HUES48 (cell line): ENCODE data around the gene GRHPR.
A peak's percentile ranks its signal among the peaks of the same experiment; 100 is the strongest.

Experiments
- H3K27ac ChIP-seq: one replicate; pipeline ENCODE4 v1.7.0; 2013; ENCODE audit warnings: low read depth, low read length, inconsistent platforms
- H3K27me3 ChIP-seq: 2 replicates; pipeline ENCODE4 v1.6.1; 2013; ENCODE audit warnings: mild to moderate bottlenecking, low read length; ENCODE audit not compliant: control insufficient read depth, insufficient read depth
- H3K36me3 ChIP-seq: 2 replicates; pipeline ENCODE4 v1.6.1; 2013; ENCODE audit warnings: low read length; ENCODE audit not compliant: control insufficient read depth, insufficient read depth
- H3K4me1 ChIP-seq: 2 replicates; pipeline ENCODE4 v1.6.1; 2013; ENCODE audit warnings: mild to moderate bottlenecking, low read length; ENCODE audit not compliant: control insufficient read depth, insufficient read depth
- H3K4me3 ChIP-seq: 2 replicates; pipeline ENCODE4 v1.5.1; 2013; ENCODE audit warnings: mild to moderate bottlenecking, low read depth, low read length
- H3K9ac ChIP-seq: 2 replicates; pipeline ENCODE4 v1.6.1; 2013; ENCODE audit warnings: mild to moderate bottlenecking, low read depth, low read length, moderate library complexity
- H3K9me3 ChIP-seq: 2 replicates; pipeline ENCODE4 v1.6.1; 2013; ENCODE audit warnings: low read length; ENCODE audit not compliant: control insufficient read depth, insufficient read depth

Gene GRHPR

GRCh38 chr9:37413311-37413710, 9.2 kb upstream of the GRHPR start:
- no peak overlapping the region for H3K9ac ChIP-seq
- no peak overlapping the region for H3K27ac ChIP-seq
- no peaks in the 10 kb centered on the region for H3K36me3 ChIP-seq
- no peak overlapping the region for H3K4me3 ChIP-seq
- H3K27me3 ChIP-seq, result no peaks in the 10 kb centered on the region
- H3K4me1 ChIP-seq, result peaks cover 34% of the 10 kb centered on the region
- H3K9me3 ChIP-seq, result no peaks in the 10 kb centered on the region

- Histone ChIP-seq H3K27ac (peak overlapping the region; percentile 24), H3K9me3 (no peaks in the 10 kb centered on the region), H3K4me1 (peaks cover 34% of the 10 kb centered on the region), H3K4me3 (no peak overlapping the region), H3K27me3 (no peaks in the 10 kb centered on the region), H3K9ac (no peak overlapping the region), H3K36me3 (no peaks in the 10 kb centered on the region)
Observed at GRCh38 chr9:37414503-37414943, 8.0 kb upstream of the GRHPR start.

- no peak overlapping the region; the same call in 1 of the 2 replicates for H3K4me3 ChIP-seq
- no peaks in the 10 kb centered on the region for H3K36me3 ChIP-seq
- peak overlapping the region; percentile 25 for H3K27ac ChIP-seq
- H3K4me1 ChIP-seq, result peaks cover 34% of the 10 kb centered on the region
- no peaks in the 10 kb centered on the region for H3K27me3 ChIP-seq
- H3K9ac ChIP-seq, result peak overlapping the region; percentile 1; the same call in 1 of the 2 replicates
- H3K9me3 ChIP-seq, result no peaks in the 10 kb centered on the region
Observed at GRCh38 chr9:37415011-37415719, 7.3 kb upstream of the GRHPR start.

DNA sequence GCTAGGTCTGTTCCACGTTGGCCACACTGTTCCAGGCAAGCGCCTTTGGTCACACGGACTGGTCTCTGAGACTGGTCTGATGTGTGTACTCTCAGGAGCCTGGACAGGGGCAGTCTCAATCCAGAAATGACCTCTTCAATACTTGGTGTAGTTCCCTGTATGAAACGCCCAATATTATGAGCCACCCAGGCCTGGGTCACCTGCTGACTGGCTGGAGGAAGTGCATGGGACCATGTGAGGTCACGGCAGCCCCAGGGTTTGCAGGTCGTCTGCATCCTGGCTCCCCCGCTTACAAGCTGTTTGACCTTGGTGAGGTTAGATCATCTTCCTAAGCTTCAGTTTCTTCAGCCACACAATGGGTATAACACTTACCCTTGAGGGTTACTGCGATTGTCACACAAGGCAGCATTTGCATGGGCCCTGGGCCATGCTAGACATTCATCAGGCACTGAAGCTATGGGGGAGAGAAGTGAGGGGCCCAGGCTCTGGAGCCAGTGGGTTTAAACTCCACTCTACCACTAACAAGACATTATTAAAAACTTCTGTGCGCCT, 5.2 kb upstream of the GRHPR start:
- no peaks in the 10 kb centered on the region for H3K36me3 ChIP-seq
- H3K4me3 ChIP-seq, result no peak overlapping the region
- no peak overlapping the region for H3K27ac ChIP-seq
- H3K9me3 ChIP-seq, result no peaks in the 10 kb centered on the region
- peaks cover 31% of the 10 kb centered on the region for H3K4me1 ChIP-seq
- H3K9ac ChIP-seq, result no peak overlapping the region
- H3K27me3 ChIP-seq, result no peaks in the 10 kb centered on the region

DNA sequence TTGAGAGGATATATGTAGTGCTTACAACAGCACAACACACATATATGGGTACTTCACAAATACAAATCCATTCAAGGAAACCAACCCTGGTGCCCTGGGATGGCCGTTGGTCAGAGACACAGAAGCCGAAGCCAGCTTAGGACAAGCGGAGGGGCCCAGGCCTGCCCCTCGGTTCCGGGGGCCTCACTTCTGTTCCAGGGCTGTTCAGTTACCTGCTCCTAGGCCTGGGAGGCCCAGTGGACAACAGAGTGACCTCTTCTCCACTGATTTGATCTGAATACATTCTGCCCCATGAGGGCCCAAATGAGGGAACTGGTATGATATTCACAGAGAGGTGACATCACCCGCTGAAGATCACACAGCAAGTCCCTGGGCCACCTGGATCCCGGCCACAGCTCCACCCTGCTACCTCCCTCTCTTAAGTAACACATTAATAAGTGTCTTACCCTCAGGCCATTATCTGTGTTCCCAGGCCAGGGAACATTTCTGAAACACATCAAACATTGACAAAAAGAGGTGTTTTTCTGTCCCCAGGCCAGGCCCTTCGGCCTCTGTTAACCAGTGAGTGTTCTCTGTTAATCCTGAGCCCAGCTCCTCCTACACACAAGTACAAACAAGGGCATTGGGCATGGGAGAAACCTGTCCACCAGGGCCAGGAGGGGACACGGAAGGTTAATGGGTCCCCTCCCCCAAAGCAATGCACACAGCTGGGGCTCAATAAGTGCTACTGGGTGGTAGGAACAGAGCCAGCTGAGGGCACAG, 4.5 kb upstream of the GRHPR start:
- Histone ChIP-seq H3K9ac (no peak overlapping the region), H3K27me3 (no peaks in the 10 kb centered on the region), H3K9me3 (no peaks in the 10 kb centered on the region), H3K4me1 (peaks cover 25% of the 10 kb centered on the region), H3K4me3 (no peak overlapping the region), H3K36me3 (no peaks in the 10 kb centered on the region), H3K27ac (no peak overlapping the region)

- H3K9me3 ChIP-seq, result no peaks in the 10 kb centered on the region
- H3K4me3 ChIP-seq, result no peak overlapping the region
- H3K9ac ChIP-seq, result no peak overlapping the region
- H3K4me1 ChIP-seq, result peaks cover 34% of the 10 kb centered on the region
- no peaks in the 10 kb centered on the region for H3K27me3 ChIP-seq
- H3K27ac ChIP-seq, result no peak overlapping the region
- H3K36me3 ChIP-seq, result 0 out of 2 replicates have a peak, but pooled peaks cover 5% of the 10 kb centered on the region
Observed at GRCh38 chr9:37419204-37419603, 3.3 kb upstream of the GRHPR start.

- Histone ChIP-seq H3K9me3 (no peaks in the 10 kb centered on the region), H3K27ac (no peak overlapping the region), H3K4me1 (peaks cover 33% of the 10 kb centered on the region), H3K27me3 (no peaks in the 10 kb centered on the region), H3K9ac (no peak overlapping the region), H3K36me3 (0 out of 2 replicates have a peak, but pooled peaks cover 12% of the 10 kb centered on the region), H3K4me3 (no peak overlapping the region)
Observed at GRCh38 chr9:37420271-37421215, 2.0 kb upstream of the GRHPR start.

- Histone ChIP-seq H3K9me3 (no peaks in the 10 kb centered on the region), H3K4me1 (peaks cover 23% of the 10 kb centered on the region), H3K27ac (peak overlapping the region; percentile 75), H3K27me3 (no peaks in the 10 kb centered on the region), H3K4me3 (peak overlapping the region; percentile 80), H3K9ac (peak overlapping the region; percentile 43), H3K36me3 (peaks cover 25% of the 10 kb centered on the region)
Observed at GRCh38 chr9:37421914-37422288, 595 bp upstream of the GRHPR start.

DNA sequence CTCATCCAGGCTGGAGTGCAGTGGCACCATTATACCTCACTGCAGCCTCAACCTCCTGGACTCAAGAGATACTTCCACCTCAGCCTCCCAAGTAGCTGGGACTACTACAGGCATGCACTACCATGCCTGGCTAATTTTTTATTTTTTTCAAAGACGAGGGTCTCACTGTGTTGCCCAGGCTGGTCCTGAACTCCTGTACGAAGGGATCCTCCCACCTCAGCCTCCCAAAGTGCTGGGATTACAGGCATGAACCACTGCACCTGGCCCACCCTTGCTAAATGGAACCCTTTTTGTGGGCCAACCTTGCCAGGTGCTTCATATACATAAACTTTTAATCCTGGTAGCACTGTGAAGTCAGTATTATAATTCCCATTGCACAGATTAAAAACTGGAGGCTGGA, 1.0 kb downstream of the GRHPR start:
- no peaks in the 10 kb centered on the region for H3K27me3 ChIP-seq
- peaks cover 42% of the 10 kb centered on the region for H3K36me3 ChIP-seq
- H3K27ac ChIP-seq, result no peak overlapping the region
- H3K4me3 ChIP-seq, result peak overlapping the region; percentile 80
- no peak overlapping the region for H3K9ac ChIP-seq
- peaks cover 23% of the 10 kb centered on the region for H3K4me1 ChIP-seq
- no peaks in the 10 kb centered on the region for H3K9me3 ChIP-seq

- H3K27me3 ChIP-seq, result no peaks in the 10 kb centered on the region
- no peak overlapping the region for H3K9ac ChIP-seq
- H3K4me1 ChIP-seq, result peaks cover 23% of the 10 kb centered on the region
- H3K9me3 ChIP-seq, result no peaks in the 10 kb centered on the region
- H3K27ac ChIP-seq, result no peak overlapping the region
- H3K36me3 ChIP-seq, result peaks cover 49% of the 10 kb centered on the region
- no peak overlapping the region for H3K4me3 ChIP-seq
Observed at GRCh38 chr9:37424204-37424685, 1.7 kb downstream of the GRHPR start.
